CD4-positive, alpha-beta T cell treated with Interleukin-4 for 4 hours (primary cell): ENCODE data around the gene SEMA3C.

Experiments
- DNase-seq: peaks from one replicate; pipeline ENCODE4 v3.0.0-alpha.2; 2020

Gene SEMA3C

GRCh38 chr7:80818181-80818580, 100.7 kb downstream of the SEMA3C start:
- DNase-seq: no peak

GRCh38 chr7:80816806-80817205, 102.0 kb downstream of the SEMA3C start:
- no peak for DNase-seq

GRCh38 chr7:80815733-80816132, 103.1 kb downstream of the SEMA3C start:
- no peak for DNase-seq

- DNase-seq: no peak
Measured at GRCh38 chr7:80809545-80809944, 109.3 kb downstream of the SEMA3C start.

- no peak for DNase-seq
Measured at GRCh38 chr7:80807166-80807900, 111.5 kb downstream of the SEMA3C start.

- no peak for DNase-seq
Measured at GRCh38 chr7:80806663-80807062, 112.2 kb downstream of the SEMA3C start.

- DNase-seq: no peak
Measured at GRCh38 chr7:80804589-80804988, 114.3 kb downstream of the SEMA3C start.

GRCh38 chr7:80802527-80802926, 116.3 kb downstream of the SEMA3C start:
- DNase-seq: no peak

GRCh38 chr7:80794631-80795573, 123.9 kb downstream of the SEMA3C start:
- no peak for DNase-seq

GRCh38 chr7:80791509-80791929, 127.3 kb downstream of the SEMA3C start:
- no peak for DNase-seq

GRCh38 chr7:80790877-80791276, 128.0 kb downstream of the SEMA3C start:
- no peak for DNase-seq

- DNase-seq: no peak
Measured at GRCh38 chr7:80787721-80788120, 131.1 kb downstream of the SEMA3C start.

GRCh38 chr7:80785961-80786536, 132.8 kb downstream of the SEMA3C start:
- no peak for DNase-seq

GRCh38 chr7:80785276-80785675, 133.6 kb downstream of the SEMA3C start:
- DNase-seq: no peak

GRCh38 chr7:80783678-80784327, 135.0 kb downstream of the SEMA3C start:
- no peak for DNase-seq

- DNase-seq: no peak
Measured at GRCh38 chr7:80783186-80783677, 135.6 kb downstream of the SEMA3C start.

GRCh38 chr7:80781561-80781979, 137.3 kb downstream of the SEMA3C start:
- DNase-seq: no peak

GRCh38 chr7:80781146-80781545, 137.7 kb downstream of the SEMA3C start:
- DNase-seq: no peak

- no peak for DNase-seq
Measured at GRCh38 chr7:80779456-80779855, 139.4 kb downstream of the SEMA3C start.

- DNase-seq: no peak
Measured at GRCh38 chr7:80775897-80776296, 143.0 kb downstream of the SEMA3C start.

- no peak for DNase-seq
Measured at GRCh38 chr7:80775482-80775881, 143.4 kb downstream of the SEMA3C start.

GRCh38 chr7:80774843-80775242, 144.0 kb downstream of the SEMA3C start:
- no peak for DNase-seq
